GM12878 (cell line): ENCODE data around the gene SNAP91. TPM values are rescaled to one million over a fixed set of nuclear protein-coding genes. Genes with fewer than 3 reads are reported as not detected.

Experiments
- polyA plus RNA-seq, 11 experiments: library from polyadenylated mRNA; depleted of rRNA in 4 of 11; unstranded in 6 of 11; stranded (reverse) in 5 of 11; fragments of >200 nt; fragmentation: Nextera tagmentation in 4 of 11; fragmentation: Illumina TruSeq in 1 of 11; extraction: Ambion mirVana in 4 of 11; extraction: Trizol in 1 of 11; gene quantifications; 1 replicate in 1 of 11; 2 replicates in 10 of 11; pipeline versions ENCODE4 v1.2.1 to v1.2.3, GENCODE V29; 2011 to 2016; ENCODE audit warnings: inconsistent platforms in 2 of 11, missing spikeins in 2 of 11, low read depth in 1 of 11
- total RNA-seq, 4 experiments: library from RNA; depleted of rRNA in 3 of 4; stranded (reverse); fragments of >200 nt in 3 of 4; fragmentation: Illumina TruSeq in 1 of 4; extraction: Trizol in 1 of 4; gene quantifications; 2 replicates each; pipeline versions ENCODE4 v1.2.1 to v1.2.3, GENCODE V29; 2013 to 2021
- TF ChIP-seq, protein P1 (sequence below): IDR thresholded peaks from 2 replicates; pipeline ENCODE4 v1.6.1; 2011; ENCODE audit warnings: low read depth, low read length, improper control_type of control experiment, borderline replicate concordance
- TF ChIP-seq, protein P2 (sequence below): fragments of 450-650 bp; IDR thresholded peaks from 2 replicates; pipeline ENCODE4 v1.6.1; 2017; ENCODE audit warnings: borderline replicate concordance

Gene SNAP91
- total and polyA plus RNA-seq, 10 of the 15 experiments (the other 5 are each of a cell fraction or from before 2014, with no cell fraction given), result 0.01 to 0.49 (median 0.12) TPM; not detected in 2

DNA sequence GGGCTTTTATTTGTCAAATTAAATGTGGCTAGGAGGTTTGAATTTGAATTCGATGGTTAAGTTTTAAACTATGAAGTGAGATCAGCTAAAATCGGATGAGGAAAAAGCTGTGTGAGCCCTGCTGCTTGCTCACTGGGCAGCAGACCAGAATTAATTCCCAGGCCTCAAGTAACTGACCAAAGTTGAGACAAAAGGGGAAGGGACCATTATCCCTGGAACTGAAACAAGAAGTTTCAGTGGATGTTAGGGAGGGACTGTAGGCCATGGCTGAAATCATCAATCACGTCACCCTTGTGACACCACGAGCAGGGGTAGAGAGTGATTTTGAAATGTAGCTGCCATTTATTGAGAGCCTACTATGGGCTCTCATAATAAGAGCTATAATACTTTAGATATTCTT lies 203.5 kb downstream of the SNAP91 start (continued):
- TF ChIP-seq, protein P1, sequence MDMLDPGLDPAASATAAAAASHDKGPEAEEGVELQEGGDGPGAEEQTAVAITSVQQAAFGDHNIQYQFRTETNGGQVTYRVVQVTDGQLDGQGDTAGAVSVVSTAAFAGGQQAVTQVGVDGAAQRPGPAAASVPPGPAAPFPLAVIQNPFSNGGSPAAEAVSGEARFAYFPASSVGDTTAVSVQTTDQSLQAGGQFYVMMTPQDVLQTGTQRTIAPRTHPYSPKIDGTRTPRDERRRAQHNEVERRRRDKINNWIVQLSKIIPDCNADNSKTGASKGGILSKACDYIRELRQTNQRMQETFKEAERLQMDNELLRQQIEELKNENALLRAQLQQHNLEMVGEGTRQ, result no peak
- TF ChIP-seq, protein P2, sequence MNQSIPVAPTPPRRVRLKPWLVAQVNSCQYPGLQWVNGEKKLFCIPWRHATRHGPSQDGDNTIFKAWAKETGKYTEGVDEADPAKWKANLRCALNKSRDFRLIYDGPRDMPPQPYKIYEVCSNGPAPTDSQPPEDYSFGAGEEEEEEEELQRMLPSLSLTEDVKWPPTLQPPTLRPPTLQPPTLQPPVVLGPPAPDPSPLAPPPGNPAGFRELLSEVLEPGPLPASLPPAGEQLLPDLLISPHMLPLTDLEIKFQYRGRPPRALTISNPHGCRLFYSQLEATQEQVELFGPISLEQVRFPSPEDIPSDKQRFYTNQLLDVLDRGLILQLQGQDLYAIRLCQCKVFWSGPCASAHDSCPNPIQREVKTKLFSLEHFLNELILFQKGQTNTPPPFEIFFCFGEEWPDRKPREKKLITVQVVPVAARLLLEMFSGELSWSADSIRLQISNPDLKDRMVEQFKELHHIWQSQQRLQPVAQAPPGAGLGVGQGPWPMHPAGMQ, result no peak
- TF ChIP-seq, all 136 proteins: peak for 0

Other genes with a start within 250 kb of the SNAP91 start
- gene PRSS35, start 196.6 kb downstream of the SNAP91 start, total RNA-seq (2014; rRNA removed), result not detected in 2 replicates
- gene PRSS35, start 196.6 kb downstream of the SNAP91 start, total RNA-seq (2014; rRNA removed; fragmentation: Illumina TruSeq; extraction: Trizol), result not detected in 2 replicates
- gene PRSS35, start 196.6 kb downstream of the SNAP91 start, total RNA-seq (2021), result not detected in 2 replicates
- not detected in 2 replicates for gene PRSS35, start 196.6 kb downstream of the SNAP91 start, polyA plus RNA-seq (2011; rRNA removed)
- gene PRSS35, start 196.6 kb downstream of the SNAP91 start, polyA plus RNA-seq (2014; fragmentation: Illumina TruSeq; extraction: Trizol), result not detected in 2 replicates
- not detected for gene PRSS35, start 196.6 kb downstream of the SNAP91 start, polyA plus RNA-seq (2014; fragmentation: Nextera tagmentation; extraction: Ambion mirVana)
- gene PRSS35, start 196.6 kb downstream of the SNAP91 start, polyA plus RNA-seq (2014; rRNA removed), result not detected in 2 replicates
- gene PRSS35, start 196.6 kb downstream of the SNAP91 start, polyA plus RNA-seq (2016; fragmentation: Nextera tagmentation; extraction: Ambion mirVana), result not detected
- gene RIPPLY2, start 144.3 kb upstream of the SNAP91 start, total RNA-seq (2014; rRNA removed), result 0.33 and 0.51 TPM in 2 replicates
- 0.18 TPM in 1 of 2 replicates, not detected in the other for gene RIPPLY2, start 144.3 kb upstream of the SNAP91 start, total RNA-seq (2014; rRNA removed; fragmentation: Illumina TruSeq; extraction: Trizol)
- gene RIPPLY2, start 144.3 kb upstream of the SNAP91 start, total RNA-seq (2021), result 0.77 TPM in 1 of 2 replicates, not detected in the other
- gene RIPPLY2, start 144.3 kb upstream of the SNAP91 start, polyA plus RNA-seq (2011; rRNA removed), result 0.01 TPM in 1 of 2 replicates, not detected in the other
- gene RIPPLY2, start 144.3 kb upstream of the SNAP91 start, polyA plus RNA-seq (2014; fragmentation: Illumina TruSeq; extraction: Trizol), result 0.09 TPM in 1 of 2 replicates, not detected in the other
- gene RIPPLY2, start 144.3 kb upstream of the SNAP91 start, polyA plus RNA-seq (2014; fragmentation: Nextera tagmentation; extraction: Ambion mirVana), result not detected
- gene RIPPLY2, start 144.3 kb upstream of the SNAP91 start, polyA plus RNA-seq (2014; rRNA removed), result 0.17 TPM in 1 of 2 replicates, not detected in the other
- gene RIPPLY2, start 144.3 kb upstream of the SNAP91 start, polyA plus RNA-seq (2016; fragmentation: Nextera tagmentation; extraction: Ambion mirVana), result not detected
- 23.3 and 27.6 TPM in 2 replicates for gene CYB5R4, start 150.6 kb upstream of the SNAP91 start, total RNA-seq (2014; rRNA removed)
- 19.1 and 23.7 TPM in 2 replicates for gene CYB5R4, start 150.6 kb upstream of the SNAP91 start, total RNA-seq (2014; rRNA removed; fragmentation: Illumina TruSeq; extraction: Trizol)
- gene CYB5R4, start 150.6 kb upstream of the SNAP91 start, total RNA-seq (2021), result 33.2 and 36.9 TPM in 2 replicates
- 33.7 and 59.6 TPM in 2 replicates for gene CYB5R4, start 150.6 kb upstream of the SNAP91 start, polyA plus RNA-seq (2011; rRNA removed)
- 24.6 and 32.5 TPM in 2 replicates for gene CYB5R4, start 150.6 kb upstream of the SNAP91 start, polyA plus RNA-seq (2014; fragmentation: Illumina TruSeq; extraction: Trizol)
- 10 to 100 TPM; 13.4 to 16.9 TPM for gene CYB5R4, start 150.6 kb upstream of the SNAP91 start, polyA plus RNA-seq (2014; fragmentation: Nextera tagmentation; extraction: Ambion mirVana)
- gene CYB5R4, start 150.6 kb upstream of the SNAP91 start, polyA plus RNA-seq (2014; rRNA removed), result 28.2 and 30.4 TPM in 2 replicates
- gene CYB5R4, start 150.6 kb upstream of the SNAP91 start, polyA plus RNA-seq (2016; fragmentation: Nextera tagmentation; extraction: Ambion mirVana), result 10 to 100 TPM; 57.2 to 61.1 TPM